Left forelimb (tissue), 1 donor: ENCODE measurements around the gene FBRS.

Experiments used
- DNase-seq: peaks from one replicate; pipeline ENCODE4 v3.0.0-alpha.2; 2018; ENCODE audit warnings: low spot score

FBRS gene

DNA sequence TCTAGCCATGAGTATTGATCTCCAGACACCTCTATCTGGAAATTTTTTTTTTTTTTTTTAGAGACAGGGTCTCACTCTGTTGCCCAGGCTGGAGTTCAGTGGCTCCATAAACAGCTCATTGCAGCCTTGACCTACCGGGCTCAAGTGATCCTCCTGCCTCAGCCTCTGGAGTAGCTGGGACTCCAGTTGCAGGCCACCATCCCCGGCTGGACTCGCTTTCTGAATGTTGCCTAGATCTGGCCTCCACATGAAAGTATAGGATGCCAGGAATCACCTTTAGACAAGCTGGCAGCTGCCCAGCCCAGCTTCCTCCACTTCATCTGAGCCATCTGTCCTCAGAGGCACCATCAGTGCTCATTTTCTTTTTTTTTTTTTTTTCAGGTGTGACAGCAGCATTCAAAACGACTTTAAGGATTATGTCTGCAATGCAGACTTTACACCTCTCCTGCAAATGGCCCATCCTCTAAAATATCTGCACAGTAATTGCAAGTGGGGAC is 13.8 kb upstream of the FBRS start:
- DNase-seq: no peak

DNA sequence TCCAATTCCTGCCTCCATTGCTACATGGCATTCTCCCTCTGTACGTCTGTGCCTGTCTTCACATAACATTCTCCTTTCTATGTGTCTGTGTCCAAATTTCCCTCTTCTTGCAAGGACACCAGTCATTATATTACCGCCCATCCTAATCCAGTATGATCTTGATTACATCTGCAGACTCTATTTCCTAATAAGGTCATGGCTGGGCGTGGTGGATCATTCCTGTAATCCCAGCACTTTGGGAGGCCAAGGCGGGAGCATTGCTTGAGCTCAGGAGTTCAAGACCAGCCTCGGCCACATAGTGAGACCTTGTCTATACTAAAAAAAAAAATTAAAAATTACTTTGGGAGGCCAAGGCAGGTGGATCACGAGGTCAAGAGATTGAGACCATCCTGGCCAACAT is 12.5 kb upstream of the FBRS start:
- DNase-seq: no peak

DNA sequence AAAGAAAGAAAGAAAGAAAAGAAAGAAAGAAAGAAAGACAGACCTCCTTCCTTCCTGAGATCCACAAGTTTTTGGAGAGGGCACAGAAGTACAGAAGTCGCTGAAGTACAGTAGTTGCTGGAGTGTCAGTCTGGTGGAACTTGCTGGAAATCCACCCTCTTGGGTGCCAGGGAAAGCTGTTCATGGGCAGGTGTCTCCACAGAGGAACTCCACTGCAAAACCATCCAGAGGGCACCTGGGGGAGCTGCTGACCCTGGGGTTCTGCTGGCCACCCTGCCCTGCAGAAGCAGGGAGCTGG is 11.0 kb upstream of the FBRS start:
- no peak for DNase-seq

DNA sequence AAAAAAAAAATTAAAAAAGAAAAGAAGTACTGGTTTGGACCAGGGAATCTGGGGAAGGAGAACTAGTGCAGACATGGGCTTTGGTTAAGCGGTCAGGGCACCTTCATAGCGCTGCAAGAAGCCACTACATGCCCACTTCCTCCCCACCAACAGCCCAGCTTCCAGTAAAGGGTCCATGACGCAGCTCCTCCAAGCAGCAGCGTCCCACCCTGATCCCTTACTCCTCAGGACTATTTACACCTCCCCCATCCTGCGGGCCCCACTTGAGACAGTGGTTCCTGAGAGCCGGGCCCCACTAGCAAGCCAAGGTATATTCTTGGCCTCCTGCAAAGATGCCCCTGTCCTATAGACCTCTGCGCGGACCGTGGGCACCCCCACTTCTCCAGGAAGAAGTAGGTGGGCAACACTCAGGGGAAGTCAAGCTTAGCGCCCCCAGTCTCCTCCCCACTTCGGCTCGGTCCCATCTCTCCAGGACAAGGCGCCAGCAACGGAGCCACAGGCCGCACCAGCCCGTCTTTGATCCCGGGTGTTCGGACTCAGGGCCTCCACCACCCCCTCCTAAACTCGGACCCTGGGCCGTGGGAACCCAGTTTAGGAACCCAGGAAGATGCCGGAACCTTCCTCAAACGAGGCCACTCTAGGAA is 8.4 kb upstream of the FBRS start:
- no peak for DNase-seq

DNA sequence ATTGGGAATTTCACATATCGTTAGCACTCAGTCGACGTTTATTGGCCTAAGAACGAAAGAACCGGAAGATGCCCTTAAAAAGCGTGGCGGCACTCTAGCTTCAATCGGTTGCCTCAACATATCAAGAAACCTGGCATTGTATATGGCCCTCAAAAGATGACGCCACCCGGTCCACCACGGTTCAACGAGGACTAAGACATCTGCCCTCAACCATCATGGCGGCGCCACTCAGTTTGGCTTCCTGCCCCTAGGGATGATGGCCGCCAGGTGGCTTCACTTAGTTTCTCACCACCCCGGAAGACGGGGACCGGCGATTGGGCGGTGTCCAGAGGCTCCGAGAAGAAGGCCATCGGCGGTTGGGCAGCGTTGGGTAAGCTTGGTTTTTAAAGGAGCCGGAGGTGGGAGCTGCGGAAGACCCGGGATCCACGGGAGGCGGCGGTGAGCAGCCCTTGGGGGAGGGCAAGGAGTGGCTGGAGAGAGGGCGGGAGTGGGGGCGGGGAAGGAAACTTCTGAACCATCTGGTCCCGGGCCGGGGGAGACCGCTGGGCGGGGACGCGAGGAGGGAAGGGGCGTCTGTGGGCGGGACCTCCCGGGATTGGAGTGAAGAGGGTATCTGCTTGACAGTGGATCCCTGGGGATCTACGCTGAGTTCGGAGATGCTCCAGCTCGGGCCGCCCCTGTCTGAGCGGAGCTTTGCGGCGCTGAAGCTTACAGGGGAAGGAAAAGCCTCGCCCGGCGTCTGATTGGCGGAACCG is 7.7 kb upstream of the FBRS start, which contains the start of gene PRR14:
PRR14 (plus strand) TSS at position 592 of the 755 bp plus-strand sequence. CDS start 686 bp downstream, outside the sequence.
- peak; percentile 99 for DNase-seq

DNA sequence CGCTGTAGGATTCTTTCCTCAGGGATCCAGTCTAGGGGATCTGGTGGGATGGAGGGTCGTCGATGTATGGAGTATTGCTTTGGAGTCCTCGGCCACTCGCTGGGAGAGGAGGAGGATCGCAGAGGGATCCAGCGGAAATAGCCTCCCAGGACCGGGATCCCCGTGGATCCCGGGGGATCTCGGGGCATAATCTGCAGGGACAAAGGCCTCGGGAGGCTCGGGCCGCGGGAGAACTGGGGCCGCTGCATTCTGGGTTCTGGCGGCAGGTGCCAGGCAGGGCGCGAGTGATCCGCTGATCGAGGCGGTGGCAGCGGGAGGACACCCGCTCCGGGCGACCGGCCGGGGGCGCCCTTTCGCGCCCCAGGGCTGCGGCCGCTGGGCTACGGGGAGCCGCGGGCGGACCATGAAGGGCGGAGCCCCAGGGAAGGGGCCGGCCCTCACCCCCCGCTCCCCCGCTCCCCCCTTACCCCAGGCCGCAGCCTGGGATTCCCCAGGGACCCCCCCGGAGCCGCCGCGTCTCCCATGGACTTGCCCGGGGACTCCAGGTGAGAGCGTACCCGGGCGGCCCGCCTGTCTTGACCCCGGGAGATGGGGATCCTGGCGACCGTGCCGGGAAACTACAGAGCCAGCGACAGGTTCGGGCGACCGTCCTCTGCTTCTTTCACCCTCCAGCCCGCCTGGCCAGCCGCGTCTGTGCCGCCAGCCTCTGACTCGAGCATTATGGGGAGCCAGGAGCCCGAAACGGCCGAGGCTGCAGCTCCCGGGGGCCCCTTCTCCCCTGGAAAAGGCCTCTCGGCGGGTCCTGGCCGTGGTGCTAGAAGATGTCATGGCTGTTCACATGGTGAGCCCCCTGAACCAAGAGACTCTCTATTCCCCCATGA is 6.9 kb upstream of the FBRS start:
- DNase-seq: no peak

- no peak for DNase-seq
These were observed 6.3 kb upstream of the FBRS start for GRCh38 chr16:30652005-30652296.

DNA sequence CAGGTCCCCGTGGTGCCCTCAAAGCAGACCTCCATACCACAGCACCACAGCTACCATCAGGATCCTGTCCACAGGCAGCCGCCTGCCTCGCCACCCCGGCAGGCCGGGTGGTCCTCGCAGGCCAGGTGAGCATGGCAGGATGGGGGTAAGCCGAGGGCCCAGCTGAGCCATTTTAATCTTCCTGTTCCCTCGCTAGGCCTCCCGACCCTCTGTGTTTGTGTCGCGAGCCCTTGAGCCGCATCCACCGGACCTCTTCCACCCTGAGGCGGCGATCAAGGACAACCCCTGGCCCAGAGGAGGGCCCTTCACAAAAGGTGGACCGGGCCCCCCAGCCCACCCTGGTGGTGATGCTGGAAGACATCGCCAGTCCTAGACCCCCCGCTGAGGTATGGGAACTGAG is 5.5 kb upstream of the FBRS start:
- DNase-seq: no peak

DNA sequence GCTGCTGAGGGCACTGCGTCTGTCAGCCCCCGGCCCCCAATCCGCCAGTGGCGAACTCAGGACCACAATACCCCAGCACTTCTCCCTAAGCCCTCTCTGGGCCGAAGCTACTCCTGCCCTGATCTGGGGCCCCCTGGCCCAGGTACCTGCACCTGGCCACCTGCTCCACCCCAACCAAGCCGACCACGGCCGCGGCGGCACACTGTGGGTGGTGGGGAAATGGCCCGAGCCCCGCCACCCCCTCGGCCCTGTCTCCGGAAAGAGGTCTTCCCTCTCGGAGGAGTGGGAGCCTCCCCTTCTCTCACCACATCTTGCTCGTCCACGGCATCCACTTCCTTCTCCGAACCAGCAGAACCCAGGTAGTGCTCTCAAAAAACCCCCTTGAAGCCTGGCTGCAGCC is 3.4 kb upstream of the FBRS start:
- DNase-seq: no peak

GRCh38 chr16:30655815-30656347 is 2.4 kb upstream of the FBRS start:
- DNase-seq: no peak

DNA sequence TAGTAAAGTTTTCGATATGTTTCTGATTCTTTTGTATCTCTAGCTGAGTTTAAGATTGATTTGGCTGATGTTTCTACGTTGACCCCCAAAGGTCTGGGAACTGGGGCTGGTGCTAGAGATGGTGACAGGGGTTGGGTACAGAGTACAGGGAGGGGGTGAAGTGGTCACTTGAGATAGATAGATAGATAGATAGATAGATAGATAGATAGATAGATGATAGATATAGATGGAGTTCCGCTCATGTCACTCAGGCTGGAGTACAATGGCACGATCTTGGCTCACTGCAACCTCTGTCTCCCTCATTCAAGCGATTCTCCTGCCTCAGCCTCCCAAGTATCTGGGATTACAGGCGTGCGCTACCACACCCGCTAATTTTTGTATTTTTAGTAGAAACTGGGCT is 1.8 kb upstream of the FBRS start:
- DNase-seq: no peak

DNA sequence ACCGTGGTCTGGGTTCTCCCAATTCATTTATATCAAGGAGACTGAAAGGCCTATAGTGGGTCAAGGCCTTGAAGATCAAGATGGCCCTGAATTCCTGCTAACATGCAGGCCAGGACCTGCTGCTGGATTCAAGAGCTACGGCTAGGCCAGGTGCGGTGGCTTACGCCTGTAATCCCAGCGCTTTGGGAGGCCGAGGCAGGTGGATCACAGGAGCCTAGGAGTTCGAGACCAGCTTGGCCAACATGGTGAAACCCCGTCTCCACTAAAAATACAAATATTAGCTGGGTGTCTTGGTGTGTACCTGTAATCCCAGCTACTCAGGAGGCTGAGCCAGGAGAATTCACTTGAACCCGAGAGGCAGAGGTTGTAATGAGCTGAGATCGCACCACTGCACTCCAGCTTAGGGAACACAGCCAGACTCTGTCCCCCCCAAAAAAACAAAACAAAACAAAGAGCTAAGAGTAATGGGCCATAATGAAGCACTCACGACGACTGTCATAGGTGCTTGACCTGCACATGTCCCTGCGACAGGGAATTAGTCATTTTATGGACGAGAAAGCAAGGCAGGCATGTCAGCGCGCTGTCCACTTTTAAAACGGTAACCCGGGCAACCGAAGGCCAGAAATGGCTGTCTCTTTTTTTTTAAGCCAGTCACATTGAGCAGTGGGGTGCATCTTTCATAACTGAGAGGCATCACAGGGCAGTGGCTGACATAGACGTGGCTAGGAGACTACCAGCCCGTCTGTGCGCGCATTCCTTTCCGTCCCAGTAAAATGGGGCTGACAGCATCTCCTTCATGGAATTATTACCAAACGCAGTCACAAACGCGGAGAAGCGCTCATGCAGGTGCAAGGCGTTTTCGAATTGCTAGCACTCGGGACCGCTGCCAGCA is 1.0 kb upstream of the FBRS start:
- DNase-seq: no peak

GRCh38 chr16:30658731-30659506 is 688 bp downstream of the FBRS start:
- DNase-seq: no peak

DNA sequence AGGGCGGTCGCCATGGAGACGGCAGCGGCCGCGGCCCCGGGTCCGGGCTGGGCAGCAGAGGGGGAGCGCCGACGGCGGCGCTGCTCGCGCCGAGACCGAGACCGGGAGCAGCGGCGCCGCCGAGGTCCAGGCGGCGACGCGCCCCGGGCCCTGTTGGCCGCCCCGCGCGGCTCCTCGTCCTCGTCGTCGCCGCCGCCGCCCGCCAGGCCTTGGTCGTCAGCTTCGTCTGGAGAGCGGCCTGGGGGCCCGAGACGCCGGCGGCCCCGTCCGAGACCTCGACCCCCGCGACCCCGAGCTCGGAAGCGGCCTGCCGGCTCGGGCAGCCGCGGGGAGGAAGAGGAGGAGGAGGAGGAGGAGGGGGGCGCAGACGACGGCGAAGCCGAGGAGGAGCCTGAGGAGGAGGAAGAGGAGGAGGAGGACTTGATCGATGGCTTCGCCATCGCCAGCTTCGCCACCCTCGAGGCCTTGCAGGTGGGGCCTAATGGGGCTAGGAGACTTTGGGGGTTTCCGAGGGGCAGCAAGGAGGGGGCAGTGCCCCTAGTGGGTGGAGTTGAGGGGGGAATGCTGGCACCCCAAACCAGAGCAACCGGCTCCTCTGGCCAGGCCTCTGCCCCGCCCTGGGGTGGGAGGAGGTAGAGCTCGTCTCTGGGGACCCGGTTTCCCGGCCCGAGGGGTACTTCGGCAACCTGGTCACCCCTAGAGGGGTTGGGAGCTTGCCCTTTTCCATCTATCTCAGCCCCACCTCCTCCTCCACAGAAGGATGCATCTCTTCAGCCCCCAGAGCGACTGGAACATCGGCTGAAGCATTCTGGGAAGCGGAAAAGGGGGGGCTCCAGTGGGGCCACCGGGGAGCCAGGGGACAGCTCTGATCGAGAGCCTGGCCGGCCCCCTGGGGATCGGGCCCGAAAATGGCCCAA is 1.5 kb downstream of the FBRS start:
- no peak for DNase-seq

DNA sequence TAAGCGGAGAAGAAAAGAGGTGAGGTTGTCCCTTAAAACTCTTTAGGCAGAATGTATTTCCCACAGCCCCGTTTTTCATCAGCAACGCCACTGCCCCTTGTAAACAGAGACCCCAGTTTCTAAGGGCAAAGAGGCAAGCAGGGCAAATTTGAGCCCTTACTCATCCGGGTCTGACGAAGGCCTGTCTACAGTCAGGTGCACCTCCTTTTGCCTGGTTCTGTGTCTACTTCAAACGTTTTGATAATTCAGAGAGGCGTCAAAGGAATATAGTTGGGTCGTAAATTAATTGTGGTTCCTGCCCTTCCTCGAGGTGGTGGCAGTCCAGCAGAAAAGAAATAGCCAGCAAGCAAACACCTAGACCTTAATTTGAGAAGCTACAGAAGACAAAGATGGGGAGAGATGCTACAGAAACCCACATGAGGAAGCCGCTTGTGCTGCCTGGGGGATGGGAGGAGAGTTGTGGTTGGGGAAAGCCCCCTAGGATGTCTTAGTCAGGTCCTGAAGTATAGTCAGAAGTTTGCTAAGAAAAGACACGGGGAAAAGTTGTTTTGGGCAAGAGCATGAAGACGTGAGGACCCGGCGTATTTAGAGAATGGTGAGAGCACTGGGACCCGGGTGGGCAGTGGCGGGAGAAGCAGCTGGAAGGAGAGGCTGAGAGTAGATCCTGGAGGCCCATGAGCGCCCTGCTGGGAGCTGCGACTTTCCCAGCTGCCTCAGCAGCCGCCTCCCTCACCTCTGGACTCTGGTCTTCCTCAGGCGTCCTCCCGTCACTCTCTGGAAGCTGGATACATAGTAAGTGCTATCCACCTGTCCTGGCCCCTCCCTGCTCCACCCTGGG is 2.4 kb downstream of the FBRS start:
- DNase-seq: no peak

DNA sequence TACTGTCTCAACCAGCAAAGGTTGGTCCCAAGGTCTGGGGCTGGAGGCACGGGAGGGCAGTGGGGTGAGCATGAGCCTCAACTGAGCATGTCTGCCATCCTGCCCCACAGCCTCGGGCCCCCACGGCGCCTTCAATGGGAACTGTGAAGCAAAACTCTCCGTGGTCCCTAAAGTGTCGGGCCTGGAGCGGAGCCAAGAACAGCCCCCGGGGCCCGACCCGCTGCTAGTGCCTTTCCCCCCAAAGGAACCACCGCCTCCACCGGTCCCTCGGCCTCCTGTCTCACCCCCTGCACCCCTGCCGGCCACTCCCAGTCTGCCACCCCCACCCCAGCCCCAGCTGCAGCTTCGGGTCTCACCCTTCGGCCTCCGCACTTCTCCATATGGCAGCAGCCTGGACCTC is 4.2 kb downstream of the FBRS start:
- DNase-seq: no peak

GRCh38 chr16:30663038-30663437 is 4.8 kb downstream of the FBRS start:
- DNase-seq: no peak

DNA sequence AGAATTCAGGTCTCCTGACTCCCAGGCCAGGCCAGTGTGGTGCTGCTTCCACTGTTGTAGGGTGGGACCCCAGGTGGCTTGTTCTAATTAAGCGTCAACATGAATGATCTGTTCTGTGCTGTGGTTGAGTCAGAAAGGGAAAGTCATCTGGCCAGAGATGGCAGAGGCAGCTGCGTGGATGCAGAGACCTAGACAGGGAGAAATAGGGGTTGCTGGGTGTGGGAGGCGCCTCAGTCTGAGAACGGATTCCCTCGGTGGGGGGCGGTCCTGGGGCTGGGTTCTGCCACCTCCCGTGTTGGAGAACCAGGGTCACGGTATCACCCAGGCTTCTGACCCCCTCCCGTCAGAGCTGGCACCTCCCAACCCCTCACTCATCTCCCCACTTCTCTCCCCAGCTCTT is 5.6 kb downstream of the FBRS start:
- no peak for DNase-seq

GRCh38 chr16:30664616-30665109 is 6.4 kb downstream of the FBRS start:
- no peak for DNase-seq
